ENCODE measurements around the gene IFI16. TPM values are rescaled to one million over a fixed set of nuclear protein-coding genes. Genes with fewer than 3 reads are reported as not detected.

IFI16 gene
- total RNA-seq, 3 donors from 2014 or later (not counting 1 experiment from before 2014, with no cell fraction given): 141 to 218 (median 151) TPM

DNA sequence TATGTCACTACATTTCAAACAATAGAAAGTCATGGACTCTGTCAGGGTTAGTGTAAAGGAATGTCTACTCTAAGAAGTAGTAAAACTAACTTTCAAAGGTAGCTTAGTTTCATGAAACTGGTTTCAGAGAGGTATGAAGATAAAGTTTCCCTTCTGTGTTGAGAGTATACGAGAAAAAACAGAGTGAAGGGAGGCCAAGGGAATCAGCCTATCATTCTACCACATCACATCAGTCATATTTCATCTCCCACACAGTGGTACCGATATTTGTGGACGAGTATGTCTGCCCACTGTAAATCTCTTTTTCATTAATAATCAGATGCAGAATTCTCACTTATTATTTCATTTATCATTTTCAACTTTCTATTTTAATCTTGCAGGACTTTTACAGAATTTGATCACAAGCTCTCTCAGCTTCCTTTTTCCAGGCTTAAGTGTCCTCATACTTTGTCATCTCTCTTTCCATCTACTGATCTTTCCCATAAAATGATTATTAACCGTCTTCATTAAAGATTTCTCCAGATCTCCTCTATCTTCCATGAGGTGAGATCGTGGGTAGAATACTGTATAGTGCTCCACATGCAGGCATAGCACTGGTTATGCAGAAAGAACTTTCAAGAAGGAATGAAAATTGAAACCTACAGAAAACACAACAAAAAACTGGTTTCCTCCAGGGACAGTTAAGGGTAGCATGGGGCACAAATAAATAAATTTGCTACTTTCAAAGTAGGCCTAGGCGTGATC, 11.5 kb upstream of the IFI16 start:
- H3K4me1 ChIP-seq (ENCODE audit: control insufficient read depth, insufficient read depth, low read length): peaks cover 14% of the 10 kb centered on the region
- H3K36me3 ChIP-seq (ENCODE audit: control insufficient read depth, insufficient read depth, low read length): peaks cover 9% of the 10 kb centered on the region
- H3K27ac ChIP-seq (ENCODE audit: low read length): no peak overlapping the region
- TF ChIP-seq, protein P1, sequence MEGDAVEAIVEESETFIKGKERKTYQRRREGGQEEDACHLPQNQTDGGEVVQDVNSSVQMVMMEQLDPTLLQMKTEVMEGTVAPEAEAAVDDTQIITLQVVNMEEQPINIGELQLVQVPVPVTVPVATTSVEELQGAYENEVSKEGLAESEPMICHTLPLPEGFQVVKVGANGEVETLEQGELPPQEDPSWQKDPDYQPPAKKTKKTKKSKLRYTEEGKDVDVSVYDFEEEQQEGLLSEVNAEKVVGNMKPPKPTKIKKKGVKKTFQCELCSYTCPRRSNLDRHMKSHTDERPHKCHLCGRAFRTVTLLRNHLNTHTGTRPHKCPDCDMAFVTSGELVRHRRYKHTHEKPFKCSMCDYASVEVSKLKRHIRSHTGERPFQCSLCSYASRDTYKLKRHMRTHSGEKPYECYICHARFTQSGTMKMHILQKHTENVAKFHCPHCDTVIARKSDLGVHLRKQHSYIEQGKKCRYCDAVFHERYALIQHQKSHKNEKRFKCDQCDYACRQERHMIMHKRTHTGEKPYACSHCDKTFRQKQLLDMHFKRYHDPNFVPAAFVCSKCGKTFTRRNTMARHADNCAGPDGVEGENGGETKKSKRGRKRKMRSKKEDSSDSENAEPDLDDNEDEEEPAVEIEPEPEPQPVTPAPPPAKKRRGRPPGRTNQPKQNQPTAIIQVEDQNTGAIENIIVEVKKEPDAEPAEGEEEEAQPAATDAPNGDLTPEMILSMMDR (IDR thresholded peaks at IDR 0.05): no peak
- peak overlapping the region; percentile 80 to 90 for H3K27ac Mint-ChIP-seq
- DNase-seq (no peak), ATAC-seq (peak; percentile 31 to 50 (median 35))
- H3K27me3 Mint-ChIP-seq (ENCODE audit: low read depth in 2 of 2): no peaks in the 10 kb centered on the region
- H3K9me3 Mint-ChIP-seq: peaks cover 0 to 2% of the 10 kb centered on the region in 2 donors
- H3K4me3 Mint-ChIP-seq: peak overlapping the region; percentile 47
- no peaks in the 10 kb centered on the region for H3K27me3 ChIP-seq (ENCODE audit: control insufficient read depth, insufficient read depth, low read length)
- no peak overlapping the region for H3K4me3 ChIP-seq (ENCODE audit: low read length)
- 62% methylated on average over 4 of the region's 6 CpGs for WGBS (ENCODE audit: insufficient coverage)
- intact Hi-C loops (cut with micrococcal nuclease): loop anchor here (1.0 to 5.0 kb wide), 3 partner anchors 205 to 796 kb away; no protein-coding TSS in a partner anchor
- no peaks in the 10 kb centered on the region for H3K9me3 ChIP-seq (ENCODE audit: control insufficient read depth, insufficient read depth, low read length)
- H3K36me3 Mint-ChIP-seq: peaks cover 6% of the 10 kb centered on the region
- H3K4me1 Mint-ChIP-seq: peaks cover 46 to 53% of the 10 kb centered on the region in 2 donors

- Mint-ChIP-seq H3K9me3 (no peaks in the 10 kb centered on the region), H3K36me3 (peaks cover 2% of the 10 kb centered on the region), H3K4me1 (peaks cover 46 to 50% of the 10 kb centered on the region in 2 donors), H3K27me3 (ENCODE audit: low read depth in 2 of 2) (no peaks in the 10 kb centered on the region), H3K4me3 (peak overlapping the region; percentile 42), H3K27ac (peak overlapping the region; percentile 80 to 90)
- peak; percentile 82 to 92 (median 89) for ATAC-seq
- TF ChIP-seq, protein P1 (IDR thresholded peaks at IDR 0.05): peak; percentile 97
- Histone ChIP-seq H3K36me3 (ENCODE audit: control insufficient read depth, insufficient read depth, low read length) (peaks cover 7% of the 10 kb centered on the region), H3K4me3 (ENCODE audit: low read length) (no peak overlapping the region), H3K9me3 (ENCODE audit: control insufficient read depth, insufficient read depth, low read length) (no peaks in the 10 kb centered on the region), H3K27ac (ENCODE audit: low read length) (no peak overlapping the region), H3K4me1 (ENCODE audit: control insufficient read depth, insufficient read depth, low read length) (peaks cover 14% of the 10 kb centered on the region), H3K27me3 (ENCODE audit: control insufficient read depth, insufficient read depth, low read length) (no peaks in the 10 kb centered on the region)
- peak in 1 of 2 donors; percentile 84 for DNase-seq
- intact Hi-C loops (cut with micrococcal nuclease): loop anchor here (1.0 to 5.0 kb wide), 3 partner anchors 205 to 796 kb away; no protein-coding TSS in a partner anchor
- 76% methylated on average over 10 of the region's 13 CpGs for WGBS (ENCODE audit: insufficient coverage)
Observed at GRCh38 chr1:158998781-158999161, 10.9 kb upstream of the IFI16 start.

GRCh38 chr1:158999316-159000069, 10.2 kb upstream of the IFI16 start:
- no peak for ATAC-seq
- Mint-ChIP-seq H3K4me1 (peaks cover 45 to 49% of the 10 kb centered on the region in 2 donors), H3K4me3 (no peak overlapping the region), H3K9me3 (no peaks in the 10 kb centered on the region), H3K27me3 (ENCODE audit: low read depth in 2 of 2) (no peaks in the 10 kb centered on the region), H3K27ac (peak overlapping the region; percentile 80 to 90), H3K36me3 (no peaks in the 10 kb centered on the region)
- Histone ChIP-seq H3K36me3 (ENCODE audit: control insufficient read depth, insufficient read depth, low read length) (peaks cover 7% of the 10 kb centered on the region), H3K4me3 (ENCODE audit: low read length) (no peak overlapping the region), H3K4me1 (ENCODE audit: control insufficient read depth, insufficient read depth, low read length) (peaks cover 14% of the 10 kb centered on the region), H3K27me3 (ENCODE audit: control insufficient read depth, insufficient read depth, low read length) (no peaks in the 10 kb centered on the region), H3K27ac (ENCODE audit: low read length) (no peak overlapping the region), H3K9me3 (ENCODE audit: control insufficient read depth, insufficient read depth, low read length) (no peaks in the 10 kb centered on the region)
- DNase-seq: no peak
- intact Hi-C loops (cut with micrococcal nuclease): loop anchor here (5.0 kb wide), 1 partner anchor 797 kb away; no protein-coding TSS in a partner anchor
- WGBS (ENCODE audit: insufficient coverage): 92% methylated on average over 10 of the region's 11 CpGs
- TF ChIP-seq, protein P1 (IDR thresholded peaks at IDR 0.05): no peak

All from natural killer cell (primary cell).